Right renal pelvis (tissue), 4 donors: ENCODE results near the gene YWHAQ. TPM values are rescaled to one million over a fixed set of nuclear protein-coding genes. Genes with fewer than 3 reads are reported as not detected.
"Not testable (repeated sequence)": the region's sequence is repeated elsewhere in the genome, so short reads cannot be mapped to it uniquely, and the experiment has no call there.

ENCODE experiments used
- DNase-seq, 4 donors: peaks; one replicate each; pipeline ENCODE4 v3.0.0-alpha.2; 2013; ENCODE audit warnings: low read depth in 4 of 4, low spot score in 3 of 4, missing footprints in 1 of 4
- polyA plus RNA-seq, 4 donors: library from polyadenylated mRNA; unstranded; fragments of 120-200 nt; gene quantifications; one replicate each; pipeline ENCODE4 v1.2.1, GENCODE V29; 2013; ENCODE audit not compliant: insufficient read length in 4 of 4

Gene YWHAQ
- polyA plus RNA-seq, 4 donors: 402 to 503 (median 493) TPM

GRCh38 chr2:9596621-9597311 lies 34.0 kb downstream of the YWHAQ start:
- DNase-seq: no peak

DNA sequence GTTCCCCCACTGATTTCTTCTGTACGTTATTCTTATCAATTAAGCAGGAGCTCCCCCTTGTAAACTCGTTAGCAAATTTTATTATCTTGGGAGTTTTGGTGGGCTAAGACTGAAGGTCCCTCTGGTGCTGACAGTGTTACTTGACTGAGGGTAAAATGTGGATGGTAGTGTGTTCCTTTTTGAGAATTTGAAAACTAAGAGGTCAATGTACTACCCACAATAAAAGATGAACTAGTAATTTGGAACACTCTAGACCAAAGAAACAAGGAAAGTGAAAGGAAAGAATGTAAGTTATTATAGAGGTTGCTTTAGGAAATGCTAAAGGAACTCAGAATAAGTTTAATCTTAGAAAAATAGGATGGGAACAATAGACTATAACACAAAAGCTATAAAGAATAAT lies 35.1 kb downstream of the YWHAQ start:
- no peak for DNase-seq

GRCh38 chr2:9595256-9595655 lies 35.5 kb downstream of the YWHAQ start:
- not testable (repeated sequence) for DNase-seq

DNA sequence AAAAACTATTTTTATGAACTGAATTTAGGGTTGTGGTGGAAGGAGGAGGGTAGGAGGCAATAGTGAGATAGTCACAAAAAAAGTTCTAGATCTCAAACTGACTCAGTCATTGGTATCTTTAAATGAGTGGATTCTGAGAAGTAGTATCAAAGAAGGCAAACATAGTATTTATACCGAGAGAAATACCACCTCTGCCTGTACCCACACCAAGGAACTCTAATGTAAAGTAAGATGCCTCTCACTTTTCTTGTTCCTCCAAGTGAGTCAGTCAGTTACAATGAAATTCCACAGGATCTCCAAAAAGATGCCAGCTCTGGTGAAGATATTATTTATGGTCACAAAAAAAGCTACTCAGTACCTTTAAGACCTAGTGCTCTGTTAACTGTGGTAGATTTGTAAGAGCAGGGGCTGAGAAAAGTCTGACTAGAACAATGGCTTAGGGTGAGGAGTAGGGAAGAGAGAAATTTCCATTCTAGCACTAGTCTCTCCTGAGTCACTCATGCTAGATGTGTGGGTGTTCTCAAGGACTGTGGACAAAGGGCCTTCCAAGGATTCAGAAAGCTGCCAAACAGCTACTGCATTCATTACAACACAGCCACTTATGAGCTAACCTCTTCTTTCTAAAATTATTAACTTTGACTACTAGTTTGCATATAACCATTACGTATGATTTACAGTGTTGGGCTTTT lies 36.3 kb downstream of the YWHAQ start:
- no peak for DNase-seq

- no peak for DNase-seq
Observed at GRCh38 chr2:9593925-9594324, 36.9 kb downstream of the YWHAQ start.

DNA sequence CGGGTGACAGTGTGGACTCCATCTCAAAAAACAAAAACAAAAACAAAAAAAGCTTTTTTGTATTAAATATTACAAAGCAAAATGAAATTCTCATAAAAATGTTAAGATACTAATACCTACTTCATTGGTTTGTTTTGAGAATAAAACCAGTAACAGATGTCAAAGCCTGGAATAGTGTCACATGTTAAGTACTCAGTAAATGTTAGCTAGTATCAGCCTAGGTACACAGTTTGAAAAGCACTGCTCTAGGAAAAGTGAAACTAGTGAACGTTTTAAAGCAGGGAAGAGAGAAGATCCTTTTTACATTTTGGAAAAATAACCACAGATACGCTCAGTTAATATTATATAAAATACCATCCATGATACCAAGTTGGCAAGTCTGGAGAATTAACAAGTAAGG lies 38.1 kb downstream of the YWHAQ start:
- no peak for DNase-seq

DNA sequence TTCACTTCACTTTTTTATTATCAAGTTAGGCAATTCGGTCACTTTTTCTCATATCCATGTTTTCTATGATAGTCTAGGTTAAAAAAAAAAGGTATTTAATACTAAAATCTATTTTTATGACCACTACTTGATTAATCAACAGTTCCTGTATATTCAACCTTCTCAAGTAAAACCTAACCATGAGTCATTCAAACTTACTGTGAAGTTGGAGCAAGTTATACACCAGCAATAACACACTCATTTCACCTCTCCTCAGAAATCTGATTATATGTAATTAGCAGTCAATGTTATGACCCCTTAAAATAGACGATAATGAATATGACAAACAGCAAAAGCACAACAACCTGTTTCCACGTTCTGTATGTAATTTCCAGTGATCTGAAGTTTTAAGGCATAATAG lies 40.2 kb downstream of the YWHAQ start:
- no peak for DNase-seq

DNA sequence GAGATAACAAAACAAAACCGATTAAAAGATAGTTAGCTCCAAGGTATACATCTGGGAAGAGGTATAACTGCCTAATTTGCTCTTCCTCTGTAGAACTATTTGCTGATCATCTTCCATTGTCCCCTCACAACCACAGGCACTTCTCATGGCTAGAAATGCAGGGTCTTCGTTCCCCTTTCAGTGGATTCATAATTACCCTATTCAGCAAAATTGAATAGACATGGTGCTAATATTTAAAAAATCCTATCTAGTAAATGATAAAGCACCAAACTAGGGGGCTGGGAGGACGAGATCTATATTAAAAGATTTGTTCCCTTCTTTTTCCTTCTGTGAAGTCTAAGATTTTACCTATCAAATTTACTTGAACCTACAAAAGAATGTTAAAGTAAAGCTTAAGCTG lies 44.3 kb downstream of the YWHAQ start:
- no peak for DNase-seq

DNA sequence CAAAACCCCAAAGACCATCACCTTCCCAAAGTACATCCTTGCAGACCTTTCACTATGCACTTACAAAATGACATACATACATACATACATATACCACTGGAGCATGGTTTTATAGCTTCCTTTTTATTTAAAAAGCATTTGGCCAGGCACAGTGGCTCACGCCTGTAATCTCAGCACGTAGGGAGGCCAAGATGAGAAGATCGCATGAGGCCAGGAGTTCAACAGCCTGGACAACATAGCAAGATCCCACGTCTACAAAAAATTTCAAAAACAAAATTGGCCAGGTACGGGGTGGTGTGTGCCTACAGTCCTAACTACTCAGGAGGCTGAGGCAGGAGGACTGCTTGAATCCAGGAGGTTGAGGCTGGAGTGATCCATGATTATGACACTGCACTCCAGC lies 45.3 kb downstream of the YWHAQ start:
- no peak for DNase-seq

DNA sequence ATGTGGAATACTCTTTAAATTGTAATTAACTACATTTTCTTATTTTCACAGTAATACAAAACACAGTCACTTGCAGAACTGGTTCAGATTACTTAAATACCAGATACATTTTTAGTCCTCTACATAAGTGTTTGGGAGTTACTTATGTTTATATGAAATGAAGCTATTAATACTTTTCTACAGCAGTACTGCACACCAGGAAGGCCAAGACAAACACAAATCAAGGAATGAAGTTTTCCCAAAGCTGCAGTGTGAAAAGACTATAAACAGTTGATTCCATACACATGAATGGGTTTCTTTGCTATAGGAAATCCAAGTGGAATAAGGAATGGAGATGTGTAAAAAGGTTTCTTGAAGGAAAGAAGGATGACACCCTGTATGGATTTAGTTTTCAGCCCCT lies 45.9 kb downstream of the YWHAQ start:
- DNase-seq: not testable (repeated sequence)

DNA sequence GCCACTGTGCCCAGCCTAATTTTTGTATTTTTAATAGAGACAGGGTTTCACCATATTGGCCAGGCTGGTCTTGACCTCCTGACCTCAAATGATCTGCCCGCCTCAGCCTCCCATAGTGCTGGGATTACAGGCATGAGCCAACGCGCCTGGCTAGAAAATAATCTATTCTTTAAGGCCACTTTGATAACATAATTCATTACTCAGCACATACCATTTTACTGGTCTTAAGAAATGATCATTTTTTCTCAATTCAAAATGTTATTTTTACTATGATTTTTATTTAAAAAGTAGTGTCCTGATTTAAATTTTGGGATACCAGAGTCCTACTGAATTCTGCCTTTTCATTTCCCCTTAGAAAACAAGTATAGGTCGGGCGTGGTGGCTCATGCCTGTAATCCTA lies 48.2 kb downstream of the YWHAQ start:
- DNase-seq: no peak

DNA sequence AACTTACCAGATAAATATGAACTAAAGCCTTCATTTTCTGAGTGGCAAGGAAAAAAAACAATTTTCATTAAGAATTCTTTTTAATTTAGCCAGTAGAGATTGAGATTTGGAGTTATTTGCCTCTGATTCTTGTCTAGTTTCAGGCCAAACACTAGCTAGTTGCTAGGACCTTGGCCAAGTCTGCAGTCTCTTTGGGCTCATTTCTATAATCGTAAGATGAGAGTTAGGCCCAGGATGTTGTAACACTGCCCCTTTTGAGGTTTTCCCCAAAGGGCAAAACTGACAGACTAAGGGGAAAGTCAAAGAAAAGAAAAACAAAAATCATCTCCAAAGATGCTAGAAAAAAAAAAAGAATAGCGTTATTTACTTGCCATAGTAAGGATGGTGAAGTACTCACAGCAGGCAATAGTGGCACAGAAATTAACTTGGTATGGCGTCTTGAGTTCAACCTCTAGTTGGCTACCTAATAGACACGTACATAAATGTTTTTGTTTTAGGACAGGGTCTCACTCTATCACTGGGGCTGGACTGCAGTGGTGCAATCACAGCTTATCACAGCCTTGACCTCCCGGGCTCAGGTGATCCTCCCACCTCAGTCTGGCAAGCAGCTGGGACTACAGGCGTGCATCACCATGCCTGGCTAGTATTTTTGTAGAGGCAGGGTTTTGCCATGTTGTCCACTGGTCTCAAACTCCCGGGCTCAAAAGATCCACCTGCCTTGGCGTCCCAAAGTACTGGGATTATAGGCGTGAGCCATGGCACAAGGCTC lies 52.1 kb downstream of the YWHAQ start:
- DNase-seq: no peak

GRCh38 chr2:9574331-9574730 lies 56.5 kb downstream of the YWHAQ start:
- DNase-seq: no peak

DNA sequence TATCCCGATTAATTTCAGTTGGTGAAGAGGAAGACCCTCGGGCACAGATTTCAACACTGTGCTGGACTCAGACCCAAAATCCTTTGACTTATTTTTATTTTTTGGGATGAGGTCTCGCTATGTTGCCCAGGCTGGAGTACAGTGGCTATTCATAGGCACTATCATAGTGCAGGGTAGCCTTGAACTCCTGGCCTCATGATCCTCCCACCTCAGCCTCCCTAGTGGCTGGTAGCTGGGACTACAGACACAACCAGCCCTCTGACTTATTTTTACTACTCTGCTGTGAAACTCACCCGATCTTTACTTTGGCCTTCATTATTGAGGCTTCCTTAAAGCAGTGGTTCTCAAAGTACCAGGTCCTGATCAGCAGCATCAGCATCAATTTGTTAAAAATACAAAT lies 57.0 kb downstream of the YWHAQ start:
- no peak for DNase-seq

DNA sequence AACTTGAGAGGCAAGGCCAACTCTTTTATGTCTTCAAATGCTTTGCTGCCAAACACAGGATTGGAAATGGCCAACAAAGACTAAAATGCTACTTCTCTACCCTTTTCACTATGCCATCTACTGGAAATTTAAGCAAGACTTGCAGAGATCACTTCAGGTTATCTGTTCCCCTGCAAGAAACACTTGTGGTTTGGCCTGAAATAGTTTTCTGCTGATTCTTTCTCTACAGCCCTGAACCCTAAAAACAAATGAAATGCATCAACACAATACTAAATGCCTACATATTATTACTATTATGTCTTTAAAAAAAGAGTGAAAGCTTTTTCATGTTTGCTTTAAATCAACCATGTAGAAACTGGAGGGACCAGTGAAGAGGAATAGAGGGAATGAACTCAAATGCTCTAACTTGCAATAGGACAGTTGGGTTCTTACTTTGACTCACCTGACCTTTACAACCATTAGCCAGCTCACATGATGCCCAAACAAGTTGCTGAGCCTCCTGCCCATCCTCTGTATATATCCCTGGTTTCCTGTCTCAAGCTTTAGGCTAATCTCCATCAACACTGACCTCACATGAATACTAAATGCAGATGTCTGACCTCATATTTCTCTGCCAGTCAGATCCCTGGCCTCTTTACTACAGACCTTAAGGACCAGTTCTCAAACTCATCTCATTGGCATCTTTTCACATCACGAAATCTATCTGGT lies 57.6 kb downstream of the YWHAQ start:
- DNase-seq: no peak

DNA sequence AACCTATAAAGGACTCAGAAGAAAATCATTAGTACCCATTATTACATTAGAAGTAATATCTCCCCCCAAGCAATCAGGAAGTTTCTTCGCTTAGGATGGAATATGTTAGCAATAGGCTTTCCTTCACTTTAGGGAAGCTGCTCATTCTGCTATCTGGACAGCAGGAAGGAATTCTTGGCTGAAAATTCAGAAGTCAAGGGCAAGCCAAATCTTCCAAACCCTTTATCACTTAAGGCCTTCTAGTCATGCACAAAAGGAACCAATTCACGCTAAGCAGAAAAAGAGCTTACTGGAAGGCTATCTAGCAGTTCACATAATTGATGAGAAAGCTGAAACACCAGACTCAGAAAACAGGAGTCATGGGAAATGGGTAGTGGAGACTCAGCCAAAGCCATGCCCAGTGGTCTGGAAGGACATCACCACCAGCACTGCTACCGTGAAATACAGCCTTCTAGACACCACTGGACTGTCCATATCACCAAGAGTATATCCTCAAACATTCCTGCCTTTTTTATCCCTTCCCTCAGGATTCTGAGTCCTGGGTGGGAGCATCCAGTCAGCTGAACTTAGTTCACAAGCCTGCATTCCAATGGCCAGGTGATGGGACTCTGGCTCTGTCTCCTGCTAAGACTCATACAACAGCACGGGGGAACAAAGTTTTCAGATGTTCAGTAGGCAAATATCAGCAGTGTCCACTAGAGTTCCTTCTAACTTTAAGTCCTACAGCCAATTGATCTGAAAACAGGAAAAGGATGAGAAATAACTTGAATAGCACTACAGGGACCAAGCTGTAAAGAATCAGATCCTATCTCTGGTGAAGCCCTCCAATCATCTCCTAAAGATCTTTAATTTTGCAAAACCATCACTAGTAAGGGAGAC lies 60.4 kb downstream of the YWHAQ start:
- DNase-seq: no peak

DNA sequence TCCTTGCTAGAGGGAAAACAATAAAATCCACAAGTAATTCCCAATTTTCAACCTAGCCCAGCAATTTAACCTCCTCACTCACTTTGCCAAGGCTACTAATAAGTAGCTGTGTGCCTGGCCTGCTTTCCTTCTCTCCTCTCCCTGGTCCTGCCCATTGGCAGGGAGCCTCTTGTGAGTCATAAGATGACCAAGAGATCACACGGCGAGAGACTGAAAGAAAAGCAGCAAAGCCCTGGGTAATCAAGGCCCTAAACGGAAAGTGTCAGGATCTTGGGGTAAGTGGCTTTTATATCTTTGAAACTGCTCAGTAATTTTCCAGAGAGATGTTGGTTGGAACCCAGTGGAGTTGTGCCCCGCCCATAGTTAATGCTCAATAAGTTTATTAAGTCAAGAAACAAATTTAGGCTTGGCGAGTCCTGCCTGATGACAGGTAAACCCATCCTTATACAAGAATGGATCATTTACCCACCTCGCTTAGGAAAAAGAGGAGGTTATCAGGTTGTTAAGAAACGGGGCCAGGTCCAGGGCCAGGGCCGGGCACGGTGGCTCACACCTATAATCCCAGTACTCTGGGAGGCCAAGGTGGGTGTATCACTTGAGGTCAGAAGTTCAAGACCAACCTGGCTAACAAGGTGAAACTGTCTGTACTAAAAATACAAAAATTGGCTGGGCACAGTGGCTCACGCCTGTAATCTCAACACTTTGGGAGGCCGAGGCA lies 65.2 kb downstream of the YWHAQ start:
- no peak for DNase-seq

DNA sequence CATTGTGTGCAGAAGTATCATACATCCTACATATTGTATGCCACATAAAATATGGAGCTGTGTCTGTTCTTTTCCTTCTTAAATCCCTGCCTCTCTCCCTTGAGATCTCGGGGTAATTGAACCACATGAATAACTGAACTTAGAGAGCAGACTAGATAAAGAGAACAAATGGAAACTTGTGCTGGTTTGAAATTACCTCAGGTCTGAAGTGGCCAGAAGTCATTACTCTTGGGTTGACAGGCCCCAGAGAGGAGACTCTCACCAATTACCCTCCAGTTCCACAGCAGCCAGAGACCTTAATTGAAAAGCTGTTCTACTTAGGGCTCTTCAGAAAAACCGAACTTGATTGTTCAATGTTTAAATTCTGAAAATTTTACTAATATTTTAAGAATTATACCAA lies 70.2 kb downstream of the YWHAQ start:
- DNase-seq: no peak

DNA sequence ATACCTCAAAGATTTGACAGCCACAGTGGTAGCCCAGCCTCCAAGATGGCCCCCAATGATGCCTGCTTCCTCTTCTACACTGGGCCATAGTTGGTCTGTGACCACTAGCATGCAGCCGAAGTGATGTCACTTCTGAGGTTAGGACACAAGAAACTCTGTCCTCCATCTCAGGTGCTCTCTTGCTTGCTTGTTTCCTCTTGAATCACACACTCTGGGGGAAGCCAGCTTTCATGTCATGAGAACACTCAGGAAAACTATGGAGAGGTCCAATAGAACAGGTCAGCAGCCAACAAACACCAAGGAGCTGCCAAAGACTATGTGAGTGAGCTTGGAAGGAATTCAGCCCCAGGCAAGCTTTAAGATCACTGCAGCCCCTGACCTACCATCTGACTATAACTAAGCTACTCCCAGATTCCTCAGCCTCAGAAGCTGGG lies 71.8 kb downstream of the YWHAQ start:
- DNase-seq: no peak
